Measurements from ENCODE around the gene FAM171A1.
"Not testable (repeated sequence)": the region's sequence is repeated elsewhere in the genome, so short reads cannot be mapped to it uniquely, and the experiment has no call there.

The FAM171A1 gene

GRCh38 chr10:15315286-15315685 is 55.8 kb downstream of the FAM171A1 start:
- DNase-seq = no peak

- DNase-seq = no peak
Observed at GRCh38 chr10:15314482-15315045, 56.5 kb downstream of the FAM171A1 start.

- no peak for DNase-seq
Observed at GRCh38 chr10:15313843-15314242, 57.2 kb downstream of the FAM171A1 start.

- DNase-seq = no peak
Observed at GRCh38 chr10:15313047-15313446, 58.0 kb downstream of the FAM171A1 start.

GRCh38 chr10:15311569-15312280 is 59.4 kb downstream of the FAM171A1 start:
- no peak for DNase-seq

GRCh38 chr10:15310776-15311568 is 60.1 kb downstream of the FAM171A1 start:
- DNase-seq = no peak

GRCh38 chr10:15309221-15309620 is 61.9 kb downstream of the FAM171A1 start:
- no peak for DNase-seq

- DNase-seq = no peak
Observed at GRCh38 chr10:15306735-15307280, 64.3 kb downstream of the FAM171A1 start.

- DNase-seq = no peak
Observed at GRCh38 chr10:15305634-15306033, 65.5 kb downstream of the FAM171A1 start.

- DNase-seq = no peak
Observed at GRCh38 chr10:15305161-15305560, 65.9 kb downstream of the FAM171A1 start.

GRCh38 chr10:15302188-15302956 is 68.7 kb downstream of the FAM171A1 start:
- not testable (repeated sequence) for DNase-seq

GRCh38 chr10:15300697-15301096 is 70.4 kb downstream of the FAM171A1 start:
- DNase-seq = no peak

GRCh38 chr10:15300145-15300544 is 70.9 kb downstream of the FAM171A1 start:
- no peak for DNase-seq

- DNase-seq = no peak
Observed at GRCh38 chr10:15296701-15297100, 74.4 kb downstream of the FAM171A1 start.

GRCh38 chr10:15295537-15296325 is 75.4 kb downstream of the FAM171A1 start:
- no peak for DNase-seq

GRCh38 chr10:15293862-15294842 is 76.9 kb downstream of the FAM171A1 start:
- no peak for DNase-seq

GRCh38 chr10:15290671-15291070 is 80.4 kb downstream of the FAM171A1 start:
- DNase-seq = no peak

- no peak for DNase-seq
Observed at GRCh38 chr10:15290150-15290549, 80.9 kb downstream of the FAM171A1 start.

- no peak for DNase-seq
Observed at GRCh38 chr10:15280974-15281373, 90.1 kb downstream of the FAM171A1 start.

- DNase-seq = no peak
Observed at GRCh38 chr10:15280462-15280861, 90.6 kb downstream of the FAM171A1 start.

- no peak for DNase-seq
Observed at GRCh38 chr10:15279236-15279635, 91.9 kb downstream of the FAM171A1 start.
